Measurements from ENCODE around the gene TTLL3.
"Not testable (repeated sequence)": the region's sequence is repeated elsewhere in the genome, so short reads cannot be mapped to it uniquely, and the experiment has no call there.

TTLL3 gene

GRCh38 chr3:9843715-9844438, 33.8 kb downstream of the TTLL3 start, which contains the start of gene RPUSD3:
RPUSD3 (minus strand) TSS chr3:9844008; CDS start chr3:9843990, 18 bp downstream.
- peak within 1 kb of the TSS; percentile 80 for H3K4me3 ChIP-seq (ENCODE audit: low read depth, low read length)
- TF ChIP-seq POLR2A (IDR thresholded peaks at IDR 0.05; ENCODE audit: extremely low read depth, insufficient read length) (peak; percentile 82), MYC (IDR thresholded peaks at IDR 0.05; ENCODE audit: low read depth, low read length) (no peak; the same call in none of the 2 replicates), CTCF (IDR thresholded peaks at IDR 0.05; ENCODE audit: low read depth, low read length) (no peak)
- TF ChIP-seq, protein P1, sequence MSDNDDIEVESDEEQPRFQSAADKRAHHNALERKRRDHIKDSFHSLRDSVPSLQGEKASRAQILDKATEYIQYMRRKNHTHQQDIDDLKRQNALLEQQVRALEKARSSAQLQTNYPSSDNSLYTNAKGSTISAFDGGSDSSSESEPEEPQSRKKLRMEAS (IDR thresholded peaks at IDR 0.05; ENCODE audit: low read depth, low read length): peak; percentile 90
- DNase-seq (ENCODE audit: low read depth): peak; percentile 94

DNA sequence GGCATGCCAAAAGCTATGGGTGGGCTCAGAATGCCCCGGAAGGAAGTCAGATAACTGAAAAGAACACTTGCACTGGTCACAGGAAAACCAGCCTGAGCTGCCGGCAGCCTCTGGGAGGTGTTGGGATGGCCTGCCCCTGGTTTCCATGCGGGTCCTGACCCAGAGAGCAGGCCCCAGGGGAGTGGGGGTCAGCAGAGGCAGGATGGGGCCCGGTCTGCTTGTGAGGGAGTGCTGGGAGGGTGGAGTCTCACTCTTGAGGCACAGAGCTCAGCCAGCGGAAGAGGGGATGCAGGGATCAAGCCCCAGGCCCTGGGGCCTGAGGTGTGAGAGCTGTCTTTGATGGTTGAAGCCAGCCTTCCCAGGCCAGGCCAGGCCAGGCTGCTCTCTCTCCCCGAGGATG, 36.2 kb downstream of the TTLL3 start:
- no peak overlapping the region for H3K4me3 ChIP-seq (ENCODE audit: low read depth, low read length)
- TF ChIP-seq CTCF (IDR thresholded peaks at IDR 0.05; ENCODE audit: low read depth, low read length) (no peak), POLR2A (IDR thresholded peaks at IDR 0.05; ENCODE audit: extremely low read depth, insufficient read length) (no peak), MYC (IDR thresholded peaks at IDR 0.05; ENCODE audit: low read depth, low read length) (no peak)
- TF ChIP-seq, protein P1 (IDR thresholded peaks at IDR 0.05; ENCODE audit: low read depth, low read length): no peak
- DNase-seq (ENCODE audit: low read depth): no peak

DNA sequence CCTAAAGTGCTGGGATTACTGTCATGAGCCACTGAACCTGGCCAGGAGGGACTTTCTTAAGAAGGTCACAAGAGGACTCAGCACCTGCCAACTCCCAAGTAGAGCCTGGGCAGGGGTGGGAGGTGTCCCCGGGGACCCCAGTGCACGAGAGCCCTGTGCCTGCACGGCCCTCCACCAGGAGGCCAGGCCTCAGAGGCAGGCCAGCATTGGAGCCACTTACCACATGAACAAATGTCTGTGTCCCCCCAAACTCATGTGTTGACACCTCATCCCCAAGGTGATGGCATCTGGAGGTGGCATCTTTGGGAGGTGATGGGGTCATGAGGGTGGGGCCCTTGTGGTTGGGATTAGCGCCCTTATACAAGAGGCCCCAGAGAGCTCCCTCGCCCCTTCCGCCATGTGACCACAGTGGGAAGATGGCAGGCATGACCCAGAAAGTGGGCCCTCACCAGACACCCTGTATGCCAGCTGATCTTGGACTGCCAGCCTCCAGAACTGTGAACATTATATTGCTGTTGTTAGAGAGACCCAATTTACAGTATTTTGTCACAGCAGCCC, 36.9 kb downstream of the TTLL3 start:
- TF ChIP-seq MYC (IDR thresholded peaks at IDR 0.05; ENCODE audit: low read depth, low read length): no peak
- no peak for TF ChIP-seq CTCF (IDR thresholded peaks at IDR 0.05; ENCODE audit: low read depth, low read length)
- no peak for TF ChIP-seq POLR2A (IDR thresholded peaks at IDR 0.05; ENCODE audit: extremely low read depth, insufficient read length)
- TF ChIP-seq, protein P1 (IDR thresholded peaks at IDR 0.05; ENCODE audit: low read depth, low read length): no peak

GRCh38 chr3:9847870-9848269, 37.8 kb downstream of the TTLL3 start:
- not testable (repeated sequence) for H3K4me3 ChIP-seq (ENCODE audit: low read depth, low read length); DNase-seq (ENCODE audit: low read depth)

More for the DNA sequence above, 36.9 kb downstream of the TTLL3 start:
- H3K4me3 ChIP-seq (ENCODE audit: low read depth, low read length): no peak overlapping the region
- no peak for DNase-seq (ENCODE audit: low read depth)

- H3K4me3 ChIP-seq (ENCODE audit: low read depth, low read length): not testable (repeated sequence)
- DNase-seq (ENCODE audit: low read depth): peak; percentile 53
- TF ChIP-seq CTCF (IDR thresholded peaks at IDR 0.05; ENCODE audit: low read depth, low read length): peak; percentile 35
These were observed 38.8 kb downstream of the TTLL3 start for GRCh38 chr3:9848860-9849259.

- not testable (repeated sequence) for H3K4me3 ChIP-seq (ENCODE audit: low read depth, low read length); DNase-seq (ENCODE audit: low read depth)
These were observed 41.3 kb downstream of the TTLL3 start for GRCh38 chr3:9851383-9851782.

- not testable (repeated sequence) for H3K4me3 ChIP-seq (ENCODE audit: low read depth, low read length); DNase-seq (ENCODE audit: low read depth)
These were observed 41.9 kb downstream of the TTLL3 start for GRCh38 chr3:9851926-9852325.

All from NB4 (cell line).